ENCODE measurements around the gene ARL2. TPM values are rescaled to one million over a fixed set of nuclear protein-coding genes. Genes with fewer than 3 reads are reported as not detected.

ARL2 gene
- polyA plus RNA-seq, 1 of the 3 experiments (the other 2 are of a cell fraction) = 252 TPM

GRCh38 chr11:64989416-64989815 lies 24.5 kb upstream of the ARL2 start:
- Histone ChIP-seq H3K27me3 (ENCODE audit: insufficient read depth) (no peaks in the 10 kb centered on the region), H3F3A (replicated peaks; ENCODE audit: insufficient read depth) (no peaks in the 10 kb centered on the region), H3K9me3 (no peaks in the 10 kb centered on the region), H2AFZ (ENCODE audit: low read depth) (no peak overlapping the region), H3K79me2 (ENCODE audit: insufficient read depth) (no peaks in the 10 kb centered on the region), H3K36me3 (replicated peaks in 1 of 2; ENCODE audit: control insufficient read depth in 1 of 2, insufficient read depth in 2 of 2, low read length in 1 of 2) (no peaks in the 10 kb centered on the region), H3K27ac (ENCODE audit: low read depth in 2 of 2, low read length in 1 of 2) (no peak overlapping the region), H3K4me3 (ENCODE audit: low read depth in 2 of 2, low read length in 1 of 2) (no peak overlapping the region), H3K4me2 (no peak overlapping the region), H3K4me1 (ENCODE audit: control insufficient read depth in 1 of 2, insufficient read depth in 2 of 2, low read depth in 1 of 2, low read length in 1 of 2) (peaks cover 0 to 6% of the 10 kb centered on the region in 2 experiments; a peak in 1 of 4 replicates), H3K9ac (no peak overlapping the region), H3K9me2 (no peaks in the 10 kb centered on the region), H4K20me1 (ENCODE audit: insufficient read depth) (no peaks in the 10 kb centered on the region)
- CTCF ChIA-PET = interaction anchor here (2.1 kb wide), 1 partner anchor 25 kb away, joined by 13 read pairs; the partner anchor contains the start of gene ARL2
- TF ChIP-seq USF1 (IDR thresholded peaks at IDR 0.05; ENCODE audit: borderline replicate concordance, low read depth) = no peak
- TF ChIP-seq JUND (IDR thresholded peaks at IDR 0.05) = no peak
- TF ChIP-seq SMC3 (IDR thresholded peaks at IDR 0.05; ENCODE audit: low read depth, low read length) = no peak
- no peak for TF ChIP-seq NRF1 (IDR thresholded peaks at IDR 0.05; ENCODE audit: low read depth, low read length)
- TF ChIP-seq ZBTB33 (IDR thresholded peaks at IDR 0.05; ENCODE audit: borderline replicate concordance, low read depth) = no peak
- no peak for TF ChIP-seq USF2 (IDR thresholded peaks at IDR 0.05; ENCODE audit: borderline replicate concordance, low read depth, low read length)
- no peak for TF ChIP-seq FOXM1 (IDR thresholded peaks at IDR 0.05; ENCODE audit: low read depth)
- TF ChIP-seq MXI1 (IDR thresholded peaks at IDR 0.05; ENCODE audit: low read depth, low read length) = no peak
- TF ChIP-seq YY1 (IDR thresholded peaks at IDR 0.05; ENCODE audit: low read depth) = no peak
- no peak for TF ChIP-seq RFX5 (IDR thresholded peaks at IDR 0.05; ENCODE audit: low read length)
- no peak for TF ChIP-seq CTCF (IDR thresholded peaks at IDR 0.05)
- TF ChIP-seq CHD2 (IDR thresholded peaks at IDR 0.05; ENCODE audit: low read length, partially characterized antibody) = no peak
- no peak for TF ChIP-seq MAX (IDR thresholded peaks at IDR 0.05; ENCODE audit: low read depth)
- WGBS (ENCODE audit: low lambda C conversion rate) = 74% methylated on average over 5 of the region's 13 CpGs
- POLR2A ChIA-PET = no interaction called here
- DNase-seq = no peak
